ENCODE data around the gene EDC3.
A peak's percentile ranks its signal among the peaks of the same experiment; 100 is the strongest.

GRCh38 chr15:74725845-74726773, 30.3 kb upstream of the EDC3 start:
- TF ChIP-seq EZH2 (IDR thresholded peaks at IDR 0.05; ENCODE audit: borderline replicate concordance, insufficient read depth, low read length, poor library complexity, severe bottlenecking) = no peak
- peak; percentile 17 for TF ChIP-seq CTCF (IDR thresholded peaks at IDR 0.05; ENCODE audit: poor library complexity, severe bottlenecking)
- TF ChIP-seq RAD21 (conservative IDR thresholded peaks at IDR 0.05) = no peak
- no peak for TF ChIP-seq TAF1 (IDR thresholded peaks at IDR 0.05; ENCODE audit: low read depth)

Data from neural cell (in vitro differentiated cells).